GM21723 (cell line): ENCODE measurements around the gene IQGAP1.

Source experiments
- ATAC-seq: cut with Tn5 transposase; IDR thresholded peaks from one replicate; pipeline ENCODE4 v1.9.1; 2021; ENCODE audit warnings: mild to moderate bottlenecking, moderate library complexity; ENCODE audit not compliant: unreplicated experiment

IQGAP1 gene

GRCh38 chr15:90523373-90523772 lies 135.3 kb downstream of the IQGAP1 start:
- no peak for ATAC-seq

- ATAC-seq = peak; percentile 60
These were observed 136.2 kb downstream of the IQGAP1 start for GRCh38 chr15:90524018-90524803.

GRCh38 chr15:90529011-90529370 lies 140.9 kb downstream of the IQGAP1 start:
- no peak for ATAC-seq

GRCh38 chr15:90529371-90530249 lies 141.6 kb downstream of the IQGAP1 start, which contains the start of gene CRTC3:
Gene CRTC3 (plus strand): TSS chr15:90529923. CDS start chr15:90530072, 149 bp downstream.
- ATAC-seq = peak; percentile 78

- peak; percentile 52 for ATAC-seq
These were observed 142.4 kb downstream of the IQGAP1 start for GRCh38 chr15:90530250-90531051.

GRCh38 chr15:90531147-90531546 lies 143.1 kb downstream of the IQGAP1 start:
- no peak for ATAC-seq

- ATAC-seq = no peak
These were observed 147.2 kb downstream of the IQGAP1 start for GRCh38 chr15:90535254-90535653.

- ATAC-seq = no peak
These were observed 151.7 kb downstream of the IQGAP1 start for GRCh38 chr15:90539789-90540188.

GRCh38 chr15:90540768-90541167 lies 152.7 kb downstream of the IQGAP1 start:
- no peak for ATAC-seq

GRCh38 chr15:90545095-90545494 lies 157.1 kb downstream of the IQGAP1 start:
- no peak for ATAC-seq

- ATAC-seq = no peak
These were observed 159.5 kb downstream of the IQGAP1 start for GRCh38 chr15:90547540-90547939.

GRCh38 chr15:90550919-90551318 lies 162.9 kb downstream of the IQGAP1 start:
- ATAC-seq = no peak
